Adrenal gland (tissue), 12 donors: ENCODE results near the gene APAF1. TPM values are rescaled to one million over a fixed set of nuclear protein-coding genes. Genes with fewer than 3 reads are reported as not detected.

ENCODE experiments used
- DNase-seq, 7 donors: peaks; one replicate each; pipeline ENCODE4 v3.0.0-alpha.2; 2019 to 2020
- H3K27ac ChIP-seq, 5 donors: fragments of 200-600 bp; sonication (generic) in 4 of 5; 1 replicate in 3 of 5; 2 replicates in 2 of 5; pipeline versions ENCODE4 v1.5.1 to v1.8.0; 2016 to 2020; ENCODE audit warnings: mild to moderate bottlenecking in 1 of 5
- H3K27me3 ChIP-seq: fragments of 200-600 bp; 2 replicates; pipeline ENCODE4 v1.8.0; 2021
- H3K36me3 ChIP-seq, 2 donors: fragments of 200-600 bp; replicated peaks in 1 of 2; 1 replicate in 1 of 2; 2 replicates in 1 of 2; pipeline versions ENCODE4 v1.5.1 to v1.8.0; 2018 to 2022
- H3K4me1 ChIP-seq, 2 donors: fragments of 200-600 bp; replicated peaks in 1 of 2; 1 replicate in 1 of 2; 2 replicates in 1 of 2; pipeline versions ENCODE4 v1.5.1 to v1.8.0; 2018 to 2021
- H3K4me3 ChIP-seq, 4 donors: fragments of 200-600 bp; sonication (generic) in 3 of 4; one replicate each; pipeline ENCODE4 v1.5.1; 2016 to 2018
- H3K9me3 ChIP-seq, 3 donors: fragments of 200-600 bp; sonication (generic) in 1 of 3; replicated peaks in 1 of 3; 1 replicate in 2 of 3; 2 replicates in 1 of 3; pipeline versions ENCODE4 v1.5.1 to v1.8.0; 2016 to 2021
- POLR2A ChIP-seq, 2 donors: fragments of 450-650 bp; IDR thresholded peaks; one replicate each; pipeline ENCODE4 v1.6.1; 2017; ENCODE audit warnings: antibody characterized with exemption in 2 of 2, mild to moderate bottlenecking in 2 of 2, moderate library complexity in 1 of 2
- WGBS, 4 donors: extraction: QIAGEN DNeasy Blood & Tissue Kit in 2 of 4; methylation state at CpG; one replicate each; pipeline versions ENCODE4 v1.1.5 to v1.1.7; 2013 to 2017; 5-methylcytosine and 5-hydroxymethylcytosine counted together
- intact Hi-C, 2 donors: fragments of 100-400 bp; cut with DNase I; formaldehyde crosslinking; loops; one replicate each; pipeline versions ENCODE4 v1.14.1 to v1.15.0; 2022 to 2023
- polyA plus RNA-seq, 3 donors: library from polyadenylated mRNA; stranded (reverse); fragments of 200-250 nt in 2 of 3; fragments of 350-450 nt in 1 of 3; fragmentation: Illumina TruSeq in 1 of 3; extraction: RNeasy Lipid Tissue Mini Kit (QIAGEN cat#74804) in 1 of 3; gene quantifications; one replicate each; pipeline ENCODE4 v1.2.3, GENCODE V29; 2013 to 2014
- total RNA-seq, 9 donors: library from RNA; depleted of rRNA in 4 of 9; stranded (reverse); fragments of >200 nt in 4 of 9; fragments of 120-200 nt in 1 of 9; fragmentation: NEBNext Ultra II Directional in 1 of 9; extraction: Animal tissue kit (Norgen Biotek cat#: 25700) in 1 of 9; gene quantifications; one replicate each; pipeline versions ENCODE4 v1.1.0 to v1.2.4, GENCODE V29; 2013 to 2023
- TF ChIP-seq, protein P1 (sequence below), 6 experiments: fragments of 450-650 bp in 4 of 6; fragments of 200-600 bp in 2 of 6; sonication (generic) in 1 of 6; IDR thresholded peaks; 1 replicate in 5 of 6; 2 replicates in 1 of 6; pipeline versions ENCODE4 v1.5.1 to v1.8.0; 2016 to 2021; ENCODE audit warnings: antibody characterized with exemption in 6 of 6, mild to moderate bottlenecking in 2 of 6, moderate library complexity in 1 of 6
- donor health status: healthy with polysubstance abuse.
- donor health status: Bipolar disorder and iron deficiency.
- donor health status: DM: yes; HTN: yes; CAD: no.
- donor health status: DM: no; HTN: no; CAD: no.
- donor health status: DM: no; HTN: no; CAD: no.
- donor health status: DM: yes; HTN: yes; CAD: no.

APAF1 gene
- total and polyA plus RNA-seq, 12 donors: 2.8 to 16.5 (median 7.4) TPM

DNA sequence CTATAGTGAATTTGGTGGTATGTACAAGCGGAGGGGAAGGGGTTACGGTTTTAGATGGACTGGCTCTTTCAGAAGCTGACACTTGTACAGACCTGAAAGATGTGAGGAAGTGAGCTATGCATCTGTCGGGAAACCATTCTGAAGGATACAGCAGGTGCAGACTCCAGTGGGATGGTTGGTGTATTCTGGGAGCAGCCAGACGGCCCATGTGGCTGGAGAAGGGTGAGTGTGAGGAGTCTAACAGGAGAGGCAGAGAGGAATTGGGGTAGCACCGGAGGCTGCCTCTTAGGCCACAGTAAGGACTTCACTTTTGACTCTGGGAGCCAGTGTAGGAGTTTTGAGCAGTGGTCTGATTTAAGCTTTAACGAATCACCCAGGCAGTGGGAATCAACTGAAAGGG, 90.7 kb downstream of the APAF1 start:
- no peak overlapping the region for H3K4me3 ChIP-seq
- WGBS, 4 donors: 95 to 99% (median 97%) methylated on average over 6 of the region's 6 CpGs
- H3K27ac ChIP-seq: no peak overlapping the region
- no peaks in the 10 kb centered on the region for H3K4me1 ChIP-seq
- no peaks in the 10 kb centered on the region for H3K27me3 ChIP-seq
- TF ChIP-seq POLR2A (IDR thresholded peaks at IDR 0.05): no peak
- TF ChIP-seq, protein P1, sequence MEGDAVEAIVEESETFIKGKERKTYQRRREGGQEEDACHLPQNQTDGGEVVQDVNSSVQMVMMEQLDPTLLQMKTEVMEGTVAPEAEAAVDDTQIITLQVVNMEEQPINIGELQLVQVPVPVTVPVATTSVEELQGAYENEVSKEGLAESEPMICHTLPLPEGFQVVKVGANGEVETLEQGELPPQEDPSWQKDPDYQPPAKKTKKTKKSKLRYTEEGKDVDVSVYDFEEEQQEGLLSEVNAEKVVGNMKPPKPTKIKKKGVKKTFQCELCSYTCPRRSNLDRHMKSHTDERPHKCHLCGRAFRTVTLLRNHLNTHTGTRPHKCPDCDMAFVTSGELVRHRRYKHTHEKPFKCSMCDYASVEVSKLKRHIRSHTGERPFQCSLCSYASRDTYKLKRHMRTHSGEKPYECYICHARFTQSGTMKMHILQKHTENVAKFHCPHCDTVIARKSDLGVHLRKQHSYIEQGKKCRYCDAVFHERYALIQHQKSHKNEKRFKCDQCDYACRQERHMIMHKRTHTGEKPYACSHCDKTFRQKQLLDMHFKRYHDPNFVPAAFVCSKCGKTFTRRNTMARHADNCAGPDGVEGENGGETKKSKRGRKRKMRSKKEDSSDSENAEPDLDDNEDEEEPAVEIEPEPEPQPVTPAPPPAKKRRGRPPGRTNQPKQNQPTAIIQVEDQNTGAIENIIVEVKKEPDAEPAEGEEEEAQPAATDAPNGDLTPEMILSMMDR (IDR thresholded peaks at IDR 0.05): no peak
- no peaks in the 10 kb centered on the region for H3K36me3 ChIP-seq
- H3K9me3 ChIP-seq: no peaks in the 10 kb centered on the region
- intact Hi-C loops: no loop called here
- no peak for DNase-seq

DNA sequence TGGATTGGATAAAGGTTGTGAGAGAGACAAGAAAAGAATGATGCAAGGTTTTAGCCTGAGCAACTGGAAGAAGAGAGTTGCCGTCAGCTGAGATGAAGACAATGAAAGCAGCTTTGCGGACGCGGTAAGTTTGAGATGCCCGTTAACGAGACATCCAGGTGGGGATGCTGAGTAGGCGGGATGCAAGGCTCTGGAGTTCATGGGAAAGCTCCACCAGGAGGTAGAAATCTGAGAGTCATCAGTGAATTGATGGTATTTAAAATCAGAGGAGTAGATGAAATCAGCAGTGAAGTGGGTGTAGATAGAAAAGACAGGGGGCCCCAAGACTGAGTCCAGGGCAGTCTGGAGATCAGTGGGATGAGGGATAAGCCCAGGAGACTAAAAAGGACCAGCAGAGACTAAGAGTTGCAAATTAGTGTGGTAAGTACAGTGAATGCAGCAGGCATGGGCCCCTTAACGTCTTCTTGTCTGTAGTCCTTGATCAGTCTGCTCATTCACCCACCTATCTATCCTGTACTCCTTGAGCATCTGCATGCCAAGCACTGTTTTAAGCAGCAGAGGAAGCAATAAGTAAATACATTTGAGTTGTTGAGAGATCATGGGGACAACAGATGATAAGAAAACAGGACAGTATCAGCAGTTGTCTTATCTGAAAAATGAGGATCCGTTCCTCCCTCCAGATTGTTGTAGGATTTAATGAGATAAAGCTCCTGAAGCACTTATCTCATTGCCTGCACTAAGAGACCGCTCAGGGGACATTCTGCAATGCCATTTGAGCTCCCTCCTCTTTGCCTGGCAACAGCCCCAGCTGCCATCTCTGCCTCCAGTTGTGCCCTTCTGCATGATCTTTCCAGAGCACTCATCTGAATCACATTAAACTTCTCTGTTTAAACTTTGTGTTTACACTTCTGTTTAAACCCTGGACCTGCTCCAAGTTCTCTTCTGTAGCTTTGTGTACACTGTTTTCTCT, 91.5 kb downstream of the APAF1 start:
- no peak for TF ChIP-seq POLR2A (IDR thresholded peaks at IDR 0.05)
- WGBS, 4 donors: 71 to 84% (median 79%) methylated on average over 10 of the region's 10 CpGs

DNA sequence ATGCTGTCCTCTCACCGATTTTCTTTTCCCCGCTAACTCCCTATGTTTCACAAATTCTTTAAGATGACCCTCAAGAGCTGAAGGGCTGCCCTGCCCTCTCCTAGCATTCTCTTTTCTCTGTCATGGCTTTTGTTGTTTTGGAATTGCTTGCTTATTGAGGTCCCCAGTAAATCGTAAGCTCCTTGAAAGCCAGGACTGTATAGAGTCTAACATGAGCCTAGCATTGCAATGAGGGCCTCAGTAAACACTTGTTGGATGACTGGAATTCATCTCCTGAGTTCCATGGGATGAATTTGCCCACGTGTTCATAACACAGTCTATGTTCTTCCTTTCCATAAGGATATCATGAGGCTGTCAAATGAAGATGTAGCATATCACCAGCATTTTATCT, 92.2 kb downstream of the APAF1 start:
- H3K27ac ChIP-seq: no peak overlapping the region
- no peaks in the 10 kb centered on the region for H3K36me3 ChIP-seq
- intact Hi-C loops: no loop called here
- 80 to 88% (median 84%) methylated on average over 4 of the region's 4 CpGs for WGBS, 4 donors
- no peaks in the 10 kb centered on the region for H3K4me1 ChIP-seq
- H3K4me3 ChIP-seq: no peak overlapping the region
- no peak for DNase-seq
- no peaks in the 10 kb centered on the region for H3K9me3 ChIP-seq
- TF ChIP-seq, protein P1 (IDR thresholded peaks at IDR 0.05): no peak
- no peak for TF ChIP-seq POLR2A (IDR thresholded peaks at IDR 0.05)
- no peaks in the 10 kb centered on the region for H3K27me3 ChIP-seq

More for the DNA sequence above, 91.5 kb downstream of the APAF1 start:
- no peak overlapping the region for H3K27ac ChIP-seq
- H3K4me1 ChIP-seq: no peaks in the 10 kb centered on the region
- H3K9me3 ChIP-seq: no peaks in the 10 kb centered on the region
- H3K4me3 ChIP-seq: no peak overlapping the region
- H3K27me3 ChIP-seq: no peaks in the 10 kb centered on the region
- H3K36me3 ChIP-seq: no peaks in the 10 kb centered on the region
- intact Hi-C loops: no loop called here
- peak in 4 of 7 donors; percentile 22 to 59 (median 25) for DNase-seq

DNA sequence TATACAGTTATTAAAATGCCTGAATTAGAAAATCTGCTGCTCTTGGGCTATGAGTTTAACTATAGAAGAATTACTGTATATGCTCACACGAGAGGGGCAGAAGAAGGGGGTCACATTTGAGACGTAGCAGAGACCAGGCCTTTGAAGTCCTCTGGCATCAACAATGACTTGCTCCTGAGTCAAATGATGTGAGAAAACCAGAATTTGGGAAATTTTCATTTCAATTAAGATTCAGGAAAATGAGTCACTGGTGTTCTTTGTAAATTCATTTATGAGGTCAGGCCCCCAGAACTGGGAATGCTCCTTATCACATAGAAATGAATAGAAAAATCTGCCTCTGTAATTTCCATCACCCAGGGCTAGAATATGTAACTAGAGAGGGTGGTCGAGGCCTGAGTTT, 92.9 kb downstream of the APAF1 start:
- intact Hi-C loops: no loop called here
- H3K27me3 ChIP-seq: no peaks in the 10 kb centered on the region
- H3K36me3 ChIP-seq: no peaks in the 10 kb centered on the region
- no peak overlapping the region for H3K27ac ChIP-seq
- DNase-seq: no peak
- no peak for TF ChIP-seq POLR2A (IDR thresholded peaks at IDR 0.05)
- TF ChIP-seq, protein P1 (IDR thresholded peaks at IDR 0.05): no peak
- WGBS, 4 donors: 86 to 95% (median 89%) methylated on average over 3 of the region's 3 CpGs
- no peaks in the 10 kb centered on the region for H3K4me1 ChIP-seq
- no peak overlapping the region for H3K4me3 ChIP-seq
- no peaks in the 10 kb centered on the region for H3K9me3 ChIP-seq
